ENCODE data around the gene MIDN. TPM values are rescaled to one million over a fixed set of nuclear protein-coding genes. Genes with fewer than 3 reads are reported as not detected.

MIDN gene
- total RNA-seq, 2 experiments from 2014 or later = 50.1 to 52.9 TPM

DNA sequence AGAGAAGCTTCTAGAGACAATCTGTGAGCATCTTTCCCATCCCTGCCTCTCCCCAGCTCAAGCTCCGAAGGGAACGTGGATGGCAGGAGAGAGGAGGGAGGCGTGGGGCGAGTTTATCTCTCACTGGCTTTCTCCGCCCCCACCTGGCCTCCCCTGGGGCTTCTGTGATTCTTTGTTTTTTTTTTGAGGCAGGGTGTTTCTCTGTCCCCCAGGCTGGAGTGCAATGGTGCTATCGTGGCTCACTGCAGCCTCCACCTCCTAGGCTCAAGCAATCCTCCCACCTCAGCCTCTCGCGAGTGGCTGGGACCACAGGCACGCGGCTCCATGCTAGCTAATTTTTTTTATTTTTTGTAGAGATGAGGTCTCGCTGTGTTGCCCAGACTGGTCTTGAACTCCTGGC, 60.3 kb downstream of the MIDN start:
- no peaks in the 10 kb centered on the region for H3K4me1 Mint-ChIP-seq (ENCODE audit: low read depth)

More for the DNA sequence above, 60.3 kb downstream of the MIDN start:
- H3K4me3 Mint-ChIP-seq = no peak overlapping the region
- H3K9me3 Mint-ChIP-seq = no peaks in the 10 kb centered on the region
- DNase-seq = no peak
- H3K36me3 Mint-ChIP-seq (ENCODE audit: low read depth) = no peaks in the 10 kb centered on the region
- intact Hi-C loops (cut with micrococcal nuclease) = no loop called here
- peaks cover 1% of the 10 kb centered on the region for H3K27me3 Mint-ChIP-seq (ENCODE audit: low read depth)
- H3K27ac Mint-ChIP-seq = no peak overlapping the region
- CTCF ChIA-PET = no interaction called here

Other genes with a start within 250 kb of the MIDN start
- under 1 TPM in 1 of 2 experiments, not detected in 1; 0.10 TPM for gene GRIN3B, start 248.2 kb upstream of the MIDN start, total RNA-seq
- gene TMEM259, start 227.5 kb upstream of the MIDN start, total RNA-seq = 100 to 1,000 TPM; 105 to 109 TPM
- gene RNU6-2, start 227.1 kb upstream of the MIDN start, total RNA-seq = not detected
- gene CNN2, start 222.0 kb upstream of the MIDN start, total RNA-seq = 100 to 1,000 TPM; 104 TPM
- 10 to 100 TPM; 24.4 to 30.1 TPM for gene ABCA7, start 208.5 kb upstream of the MIDN start, total RNA-seq
- 100 to 1,000 TPM; 123 to 136 TPM for gene ARHGAP45, start 181.4 kb upstream of the MIDN start, total RNA-seq
- gene POLR2E, start 153.2 kb upstream of the MIDN start, total RNA-seq = 100 to 1,000 TPM; 238 to 258 TPM
- 100 to 1,000 TPM; 244 to 253 TPM for gene GPX4, start 144.6 kb upstream of the MIDN start, total RNA-seq
- gene SBNO2, start 74.3 kb upstream of the MIDN start, total RNA-seq = 100 to 1,000 TPM; 112 to 117 TPM
- 10 to 100 TPM; 65.1 to 66.1 TPM for gene STK11, start 42.8 kb upstream of the MIDN start, total RNA-seq
- 1 to 10 TPM in 1 of 2 experiments, under 1 TPM in 1; 0.77 to 1.1 TPM for gene CBARP, start 10.6 kb upstream of the MIDN start, total RNA-seq
- 100 to 1,000 TPM; 153 TPM for gene ATP5F1D, start 6.8 kb upstream of the MIDN start, total RNA-seq
- 100 to 1,000 TPM; 167 to 183 TPM for gene CIRBP, start 20.7 kb downstream of the MIDN start, total RNA-seq
- 10 to 100 TPM; 62.8 to 65.3 TPM for gene FAM174C, start 26.9 kb downstream of the MIDN start, total RNA-seq
- not detected for gene EFNA2, start 37.3 kb downstream of the MIDN start, total RNA-seq
- gene NDUFS7, start 135.3 kb downstream of the MIDN start, total RNA-seq = 100 to 1,000 TPM; 138 to 148 TPM
- gene GAMT, start 153.0 kb downstream of the MIDN start, total RNA-seq = 10 to 100 TPM; 23.5 to 25.0 TPM
- gene DAZAP1, start 159.0 kb downstream of the MIDN start, total RNA-seq = 100 to 1,000 TPM; 253 to 265 TPM
- 1,000 to 10,000 TPM; 1,902 to 1,906 TPM for gene RPS15, start 189.8 kb downstream of the MIDN start, total RNA-seq
- under 1 TPM; 0.07 to 0.12 TPM for gene APC2, start 201.5 kb downstream of the MIDN start, total RNA-seq
- 10 to 100 TPM; 17.5 to 20.8 TPM for gene C19orf25, start 230.6 kb downstream of the MIDN start, total RNA-seq
- 1 to 10 TPM; 1.5 to 1.7 TPM for gene PCSK4, start 241.8 kb downstream of the MIDN start, total RNA-seq
- 1 to 10 TPM; 1.3 to 1.6 TPM for gene REEP6, start 242.6 kb downstream of the MIDN start, total RNA-seq